Neural cell (in vitro differentiated cells): ENCODE data around the gene GRM4.

Experiments
- CTCF ChIP-seq: fragments of 450-650 bp; IDR thresholded peaks from 2 replicates; pipeline ENCODE4 v1.5.1; 2014; ENCODE audit warnings: antibody characterized with exemption, mild to moderate bottlenecking, moderate library complexity; ENCODE audit not compliant: poor library complexity, severe bottlenecking
- EZH2 ChIP-seq: fragments of 200-600, 300-800 bp; shearing (Covaris generic), sonication (generic); IDR thresholded peaks from 2 replicates; pipeline ENCODE4 v1.6.1; 2014; ENCODE audit warnings: antibody characterized with exemption, low read length, borderline replicate concordance, mild to moderate bottlenecking; ENCODE audit not compliant: insufficient read depth, poor library complexity, severe bottlenecking
- RAD21 ChIP-seq: fragments of 450-650 bp; conservative IDR thresholded peaks from 2 replicates; pipeline ENCODE4 v1.6.1; 2014; ENCODE audit warnings: antibody characterized with exemption, mild to moderate bottlenecking, moderate library complexity
- TAF1 ChIP-seq: IDR thresholded peaks from 2 replicates; pipeline ENCODE4 v1.6.1; 2012; ENCODE audit warnings: low read depth

DNA sequence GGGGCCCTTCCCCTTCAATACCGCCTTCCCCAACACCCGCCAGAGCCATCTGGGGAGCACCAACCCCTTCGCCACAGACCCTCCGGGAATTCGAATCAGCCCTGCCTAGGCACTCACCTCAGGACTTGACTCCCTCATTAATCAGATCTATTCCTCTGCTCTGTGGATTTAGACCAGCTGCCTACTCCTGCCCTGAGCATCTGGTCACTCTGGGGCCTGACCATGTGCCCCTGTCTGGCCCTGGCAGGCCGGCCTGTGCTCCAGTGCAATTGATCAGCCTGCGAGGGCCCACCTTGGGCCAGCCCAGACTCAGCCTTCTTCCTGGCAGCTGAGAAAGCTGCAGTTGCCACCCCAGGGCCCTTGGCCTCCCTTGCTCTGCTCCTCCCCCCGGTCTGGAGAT is 46.0 kb downstream of the GRM4 start:
- no peak for TF ChIP-seq CTCF
- no peak for TF ChIP-seq RAD21
- no peak for TF ChIP-seq EZH2
- TF ChIP-seq TAF1 = no peak
